AG04450 (cell line): ENCODE results near the gene CSNK1A1L. TPM values are rescaled to one million over a fixed set of nuclear protein-coding genes. Genes with fewer than 3 reads are reported as not detected.

ENCODE experiments used
- CTCF ChIA-PET: fragments of 300-600, 350-600 bp; formaldehyde crosslinking; extraction: SDS; loops from one replicate; lab custom pipeline; 2022; ENCODE audit warnings: antibody characterized with exemption, inconsistent platforms; lab: Charles Lee
- POLR2A ChIA-PET: fragments of 350-600 bp; formaldehyde crosslinking; extraction: SDS; loops from one replicate; lab custom pipeline; 2021; ENCODE audit warnings: antibody characterized with exemption, inconsistent platforms; lab: Yijun Ruan, JAX
- DNase-seq: peaks from one replicate; pipeline ENCODE4 v3.0.0-alpha.2; 2011; ENCODE audit warnings: low read depth, low spot score
- H3K27ac ChIP-seq: one replicate; pipeline ENCODE4 v1.5.1; 2012; ENCODE audit warnings: low read depth, low read length, control low read depth
- H3K27me3 ChIP-seq: one replicate; pipeline ENCODE4 v1.6.0; 2012; ENCODE audit warnings: low read length; ENCODE audit not compliant: control insufficient read depth, insufficient read depth
- H3K4me3 ChIP-seq: 2 replicates; pipeline ENCODE4 v1.5.1; 2011; ENCODE audit warnings: mild to moderate bottlenecking, low read depth, low read length, control low read depth
- H3K9me3 ChIP-seq: 2 replicates; pipeline ENCODE4 v1.5.1; 2012; ENCODE audit warnings: low read length; ENCODE audit not compliant: control insufficient read depth, insufficient read depth
- CTCF ChIP-seq: IDR thresholded peaks from 2 replicates; pipeline ENCODE4 v1.5.1; 2011; ENCODE audit warnings: low read depth, low read length, control low read depth, inconsistent platforms
- polyA plus RNA-seq: library from polyadenylated mRNA; depleted of rRNA; stranded (reverse); fragments of >200 nt; gene quantifications from 2 replicates; pipeline ENCODE4 v1.2.3, GENCODE V29; 2011

The CSNK1A1L gene
- polyA plus RNA-seq, 1 experiment, result not detected

GRCh38 chr13:37136633-37137032 lies 31.2 kb upstream of the CSNK1A1L start:
- Histone ChIP-seq H3K9me3 (no peaks in the 10 kb centered on the region), H3K27ac (no peak overlapping the region), H3K4me3 (no peak overlapping the region), H3K27me3 (no peaks in the 10 kb centered on the region)
- no peak for TF ChIP-seq CTCF
- no peak for DNase-seq
- POLR2A ChIA-PET, result no interaction called here
- CTCF ChIA-PET, result no interaction called here

GRCh38 chr13:37136187-37136586 lies 30.7 kb upstream of the CSNK1A1L start:
- ChIA-PET POLR2A (no interaction called here), CTCF (interaction anchor here (1.4 to 2.0 kb wide), 2 partner anchors 27 to 466 kb away, joined by 3 to 5 read pairs; no protein-coding TSS in a partner anchor)
- Histone ChIP-seq H3K27ac (no peak overlapping the region), H3K4me3 (no peak overlapping the region), H3K9me3 (no peaks in the 10 kb centered on the region), H3K27me3 (no peaks in the 10 kb centered on the region)
- no peak for TF ChIP-seq CTCF
- DNase-seq, result no peak

- H3K4me3 ChIP-seq, result no peak overlapping the region
- peak; percentile 79 for DNase-seq
- no peaks in the 10 kb centered on the region for H3K27me3 ChIP-seq
- ChIA-PET POLR2A (interaction anchor here (1.0 to 1.3 kb wide), 2 partner anchors 29 to 172 kb away, joined by 3 read pairs; no protein-coding TSS in a partner anchor), CTCF (interaction anchor here (2.0 kb wide), 1 partner anchor 468 kb away, joined by 5 read pairs; no protein-coding TSS in a partner anchor)
- no peak for TF ChIP-seq CTCF
- no peak overlapping the region for H3K27ac ChIP-seq
- H3K9me3 ChIP-seq, result no peaks in the 10 kb centered on the region
Measured at GRCh38 chr13:37134411-37135041, 29.1 kb upstream of the CSNK1A1L start.

- TF ChIP-seq CTCF, result no peak
- CTCF ChIA-PET, result interaction anchor here (0.7 to 1.2 kb wide), 3 partner anchors 13 to 470 kb away, joined by 3 to 9 read pairs (median 5); no protein-coding TSS in a partner anchor
Measured at GRCh38 chr13:37132211-37132610, 26.7 kb upstream of the CSNK1A1L start.

GRCh38 chr13:37131092-37131491 lies 25.6 kb upstream of the CSNK1A1L start:
- Histone ChIP-seq H3K4me3 (no peak overlapping the region), H3K9me3 (no peaks in the 10 kb centered on the region), H3K27ac (no peak overlapping the region), H3K27me3 (no peaks in the 10 kb centered on the region)
- ChIA-PET POLR2A (no interaction called here), CTCF (interaction anchor here (0.9 to 1.2 kb wide), 2 partner anchors 471 to 478 kb away, joined by 3 to 5 read pairs; no protein-coding TSS in a partner anchor)
- TF ChIP-seq CTCF, result no peak
- DNase-seq, result no peak

More at GRCh38 chr13:37132211-37132610, 26.7 kb upstream of the CSNK1A1L start:
- POLR2A ChIA-PET, result no interaction called here
- Histone ChIP-seq H3K27me3 (no peaks in the 10 kb centered on the region), H3K4me3 (no peak overlapping the region), H3K27ac (no peak overlapping the region), H3K9me3 (no peaks in the 10 kb centered on the region)
- no peak for DNase-seq
